ENCODE results near the gene EXOC2. TPM values are rescaled to one million over a fixed set of nuclear protein-coding genes. Genes with fewer than 3 reads are reported as not detected.

Gene EXOC2
- total RNA-seq, 1 experiment from 2014 or later: 45.7 TPM

DNA sequence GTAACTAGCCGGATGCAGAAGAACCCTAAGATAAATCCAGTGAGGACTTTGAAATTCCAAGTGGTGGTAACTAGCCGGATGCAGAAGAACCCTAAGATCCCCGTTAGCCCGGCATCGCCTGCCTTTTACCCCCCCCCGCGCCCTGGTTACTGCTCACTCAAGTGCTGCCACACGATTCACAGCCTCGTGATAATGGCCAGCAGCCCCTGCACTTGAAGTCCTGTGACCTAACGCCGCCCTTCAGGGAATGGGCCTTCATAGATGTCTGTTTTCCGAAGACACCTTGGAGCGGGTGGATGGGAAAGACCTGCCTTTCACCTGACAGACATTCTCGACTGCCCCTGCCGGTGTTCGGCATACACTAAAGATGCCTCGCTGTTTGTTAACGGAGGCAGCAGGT is 163.9 kb downstream of the EXOC2 start (continued):
- TF ChIP-seq, protein P1, sequence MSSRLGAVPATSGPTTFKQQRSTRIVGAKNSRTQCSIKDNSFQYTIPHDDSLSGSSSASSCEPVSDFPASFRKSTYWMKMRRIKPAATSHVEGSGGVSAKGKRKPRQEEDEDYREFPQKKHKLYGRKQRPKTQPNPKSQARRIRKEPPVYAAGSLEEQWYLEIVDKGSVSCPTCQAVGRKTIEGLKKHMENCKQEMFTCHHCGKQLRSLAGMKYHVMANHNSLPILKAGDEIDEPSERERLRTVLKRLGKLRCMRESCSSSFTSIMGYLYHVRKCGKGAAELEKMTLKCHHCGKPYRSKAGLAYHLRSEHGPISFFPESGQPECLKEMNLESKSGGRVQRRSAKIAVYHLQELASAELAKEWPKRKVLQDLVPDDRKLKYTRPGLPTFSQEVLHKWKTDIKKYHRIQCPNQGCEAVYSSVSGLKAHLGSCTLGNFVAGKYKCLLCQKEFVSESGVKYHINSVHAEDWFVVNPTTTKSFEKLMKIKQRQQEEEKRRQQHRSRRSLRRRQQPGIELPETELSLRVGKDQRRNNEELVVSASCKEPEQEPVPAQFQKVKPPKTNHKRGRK (CRISPR knock-in tag; IDR thresholded peaks at IDR 0.05; ENCODE audit: borderline replicate concordance): no peak
- TF ChIP-seq, protein P2, sequence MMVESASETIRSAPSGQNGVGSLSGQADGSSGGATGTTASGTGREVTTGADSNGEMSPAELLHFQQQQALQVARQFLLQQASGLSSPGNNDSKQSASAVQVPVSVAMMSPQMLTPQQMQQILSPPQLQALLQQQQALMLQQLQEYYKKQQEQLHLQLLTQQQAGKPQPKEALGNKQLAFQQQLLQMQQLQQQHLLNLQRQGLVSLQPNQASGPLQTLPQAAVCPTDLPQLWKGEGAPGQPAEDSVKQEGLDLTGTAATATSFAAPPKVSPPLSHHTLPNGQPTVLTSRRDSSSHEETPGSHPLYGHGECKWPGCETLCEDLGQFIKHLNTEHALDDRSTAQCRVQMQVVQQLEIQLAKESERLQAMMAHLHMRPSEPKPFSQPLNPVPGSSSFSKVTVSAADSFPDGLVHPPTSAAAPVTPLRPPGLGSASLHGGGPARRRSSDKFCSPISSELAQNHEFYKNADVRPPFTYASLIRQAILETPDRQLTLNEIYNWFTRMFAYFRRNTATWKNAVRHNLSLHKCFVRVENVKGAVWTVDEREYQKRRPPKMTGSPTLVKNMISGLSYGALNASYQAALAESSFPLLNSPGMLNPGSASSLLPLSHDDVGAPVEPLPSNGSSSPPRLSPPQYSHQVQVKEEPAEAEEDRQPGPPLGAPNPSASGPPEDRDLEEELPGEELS (CRISPR knock-in tag; IDR thresholded peaks at IDR 0.05): no peak
- TF ChIP-seq, protein P3, sequence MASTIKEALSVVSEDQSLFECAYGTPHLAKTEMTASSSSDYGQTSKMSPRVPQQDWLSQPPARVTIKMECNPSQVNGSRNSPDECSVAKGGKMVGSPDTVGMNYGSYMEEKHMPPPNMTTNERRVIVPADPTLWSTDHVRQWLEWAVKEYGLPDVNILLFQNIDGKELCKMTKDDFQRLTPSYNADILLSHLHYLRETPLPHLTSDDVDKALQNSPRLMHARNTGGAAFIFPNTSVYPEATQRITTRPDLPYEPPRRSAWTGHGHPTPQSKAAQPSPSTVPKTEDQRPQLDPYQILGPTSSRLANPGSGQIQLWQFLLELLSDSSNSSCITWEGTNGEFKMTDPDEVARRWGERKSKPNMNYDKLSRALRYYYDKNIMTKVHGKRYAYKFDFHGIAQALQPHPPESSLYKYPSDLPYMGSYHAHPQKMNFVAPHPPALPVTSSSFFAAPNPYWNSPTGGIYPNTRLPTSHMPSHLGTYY (CRISPR knock-in tag; IDR thresholded peaks at IDR 0.05): no peak
- TF ChIP-seq SP1 (CRISPR knock-in tag; conservative IDR thresholded peaks at IDR 0.05) (no peak), SMAD4 (CRISPR knock-in tag; IDR thresholded peaks at IDR 0.05) (no peak), HMGA2 (CRISPR knock-in tag; IDR thresholded peaks at IDR 0.05) (no peak), CREB1 (CRISPR knock-in tag; IDR thresholded peaks at IDR 0.05) (no peak), NFYB (CRISPR knock-in tag; conservative IDR thresholded peaks at IDR 0.05; ENCODE audit: low read depth) (no peak), OVOL2 (CRISPR knock-in tag; IDR thresholded peaks at IDR 0.05; ENCODE audit: borderline replicate concordance) (no peak)
- TF ChIP-seq, protein P4, sequence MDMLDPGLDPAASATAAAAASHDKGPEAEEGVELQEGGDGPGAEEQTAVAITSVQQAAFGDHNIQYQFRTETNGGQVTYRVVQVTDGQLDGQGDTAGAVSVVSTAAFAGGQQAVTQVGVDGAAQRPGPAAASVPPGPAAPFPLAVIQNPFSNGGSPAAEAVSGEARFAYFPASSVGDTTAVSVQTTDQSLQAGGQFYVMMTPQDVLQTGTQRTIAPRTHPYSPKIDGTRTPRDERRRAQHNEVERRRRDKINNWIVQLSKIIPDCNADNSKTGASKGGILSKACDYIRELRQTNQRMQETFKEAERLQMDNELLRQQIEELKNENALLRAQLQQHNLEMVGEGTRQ (CRISPR knock-in tag; IDR thresholded peaks at IDR 0.05): no peak
- TF ChIP-seq, protein P5, sequence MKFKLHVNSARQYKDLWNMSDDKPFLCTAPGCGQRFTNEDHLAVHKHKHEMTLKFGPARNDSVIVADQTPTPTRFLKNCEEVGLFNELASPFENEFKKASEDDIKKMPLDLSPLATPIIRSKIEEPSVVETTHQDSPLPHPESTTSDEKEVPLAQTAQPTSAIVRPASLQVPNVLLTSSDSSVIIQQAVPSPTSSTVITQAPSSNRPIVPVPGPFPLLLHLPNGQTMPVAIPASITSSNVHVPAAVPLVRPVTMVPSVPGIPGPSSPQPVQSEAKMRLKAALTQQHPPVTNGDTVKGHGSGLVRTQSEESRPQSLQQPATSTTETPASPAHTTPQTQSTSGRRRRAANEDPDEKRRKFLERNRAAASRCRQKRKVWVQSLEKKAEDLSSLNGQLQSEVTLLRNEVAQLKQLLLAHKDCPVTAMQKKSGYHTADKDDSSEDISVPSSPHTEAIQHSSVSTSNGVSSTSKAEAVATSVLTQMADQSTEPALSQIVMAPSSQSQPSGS (CRISPR knock-in tag; IDR thresholded peaks at IDR 0.05; ENCODE audit: borderline replicate concordance, low read depth): no peak
- TF ChIP-seq, protein P6, sequence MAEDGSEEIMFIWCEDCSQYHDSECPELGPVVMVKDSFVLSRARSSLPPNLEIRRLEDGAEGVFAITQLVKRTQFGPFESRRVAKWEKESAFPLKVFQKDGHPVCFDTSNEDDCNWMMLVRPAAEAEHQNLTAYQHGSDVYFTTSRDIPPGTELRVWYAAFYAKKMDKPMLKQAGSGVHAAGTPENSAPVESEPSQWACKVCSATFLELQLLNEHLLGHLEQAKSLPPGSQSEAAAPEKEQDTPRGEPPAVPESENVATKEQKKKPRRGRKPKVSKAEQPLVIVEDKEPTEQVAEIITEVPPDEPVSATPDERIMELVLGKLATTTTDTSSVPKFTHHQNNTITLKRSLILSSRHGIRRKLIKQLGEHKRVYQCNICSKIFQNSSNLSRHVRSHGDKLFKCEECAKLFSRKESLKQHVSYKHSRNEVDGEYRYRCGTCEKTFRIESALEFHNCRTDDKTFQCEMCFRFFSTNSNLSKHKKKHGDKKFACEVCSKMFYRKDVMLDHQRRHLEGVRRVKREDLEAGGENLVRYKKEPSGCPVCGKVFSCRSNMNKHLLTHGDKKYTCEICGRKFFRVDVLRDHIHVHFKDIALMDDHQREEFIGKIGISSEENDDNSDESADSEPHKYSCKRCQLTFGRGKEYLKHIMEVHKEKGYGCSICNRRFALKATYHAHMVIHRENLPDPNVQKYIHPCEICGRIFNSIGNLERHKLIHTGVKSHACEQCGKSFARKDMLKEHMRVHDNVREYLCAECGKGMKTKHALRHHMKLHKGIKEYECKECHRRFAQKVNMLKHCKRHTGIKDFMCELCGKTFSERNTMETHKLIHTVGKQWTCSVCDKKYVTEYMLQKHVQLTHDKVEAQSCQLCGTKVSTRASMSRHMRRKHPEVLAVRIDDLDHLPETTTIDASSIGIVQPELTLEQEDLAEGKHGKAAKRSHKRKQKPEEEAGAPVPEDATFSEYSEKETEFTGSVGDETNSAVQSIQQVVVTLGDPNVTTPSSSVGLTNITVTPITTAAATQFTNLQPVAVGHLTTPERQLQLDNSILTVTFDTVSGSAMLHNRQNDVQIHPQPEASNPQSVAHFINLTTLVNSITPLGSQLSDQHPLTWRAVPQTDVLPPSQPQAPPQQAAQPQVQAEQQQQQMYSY (CRISPR knock-in tag; IDR thresholded peaks at IDR 0.05): no peak

DNA sequence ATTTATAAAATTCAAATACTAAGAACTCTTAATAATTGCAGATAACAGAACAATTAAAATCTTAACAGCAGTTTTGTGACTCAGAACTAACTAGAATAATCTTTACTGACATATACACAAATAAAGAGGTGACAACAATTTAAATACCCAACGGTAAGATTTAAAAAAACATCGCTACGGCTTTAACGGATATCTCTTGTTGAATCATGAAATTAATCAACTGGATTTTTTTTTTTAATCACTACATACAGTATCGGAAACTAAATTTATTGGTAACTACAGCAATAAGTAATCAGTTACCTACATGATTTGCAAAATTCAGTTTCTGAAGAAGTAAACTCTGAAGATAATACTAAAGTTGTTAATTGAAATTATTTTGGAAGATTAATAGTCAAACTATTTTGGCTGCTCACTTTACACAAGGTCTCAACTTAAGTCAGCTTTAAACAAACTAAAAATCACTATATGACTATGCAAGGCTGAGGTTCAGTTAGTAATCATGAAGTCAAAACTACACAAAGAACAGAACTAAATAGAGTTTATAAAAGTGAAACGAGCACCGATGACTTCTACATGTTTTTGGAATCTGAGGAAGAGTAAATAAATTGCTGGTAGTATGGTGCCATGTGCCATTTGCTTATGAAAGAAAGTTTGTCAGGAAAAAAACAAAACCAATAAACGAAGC is 164.8 kb downstream of the EXOC2 start:
- no peak for TF ChIP-seq IRF2 (CRISPR knock-in tag; IDR thresholded peaks at IDR 0.05; ENCODE audit: borderline replicate concordance, low read depth)
- no peak for TF ChIP-seq NFATC4 (CRISPR knock-in tag; IDR thresholded peaks at IDR 0.05)
- no peak for TF ChIP-seq NFYB (CRISPR knock-in tag; conservative IDR thresholded peaks at IDR 0.05; ENCODE audit: low read depth)
- no peak for TF ChIP-seq KAT7 (CRISPR knock-in tag; IDR thresholded peaks at IDR 0.05; ENCODE audit: borderline replicate concordance)
- TF ChIP-seq NFE2L1 (CRISPR knock-in tag; IDR thresholded peaks at IDR 0.05): no peak
- no peak for TF ChIP-seq CREB1 (CRISPR knock-in tag; IDR thresholded peaks at IDR 0.05)
- TF ChIP-seq, protein P7, sequence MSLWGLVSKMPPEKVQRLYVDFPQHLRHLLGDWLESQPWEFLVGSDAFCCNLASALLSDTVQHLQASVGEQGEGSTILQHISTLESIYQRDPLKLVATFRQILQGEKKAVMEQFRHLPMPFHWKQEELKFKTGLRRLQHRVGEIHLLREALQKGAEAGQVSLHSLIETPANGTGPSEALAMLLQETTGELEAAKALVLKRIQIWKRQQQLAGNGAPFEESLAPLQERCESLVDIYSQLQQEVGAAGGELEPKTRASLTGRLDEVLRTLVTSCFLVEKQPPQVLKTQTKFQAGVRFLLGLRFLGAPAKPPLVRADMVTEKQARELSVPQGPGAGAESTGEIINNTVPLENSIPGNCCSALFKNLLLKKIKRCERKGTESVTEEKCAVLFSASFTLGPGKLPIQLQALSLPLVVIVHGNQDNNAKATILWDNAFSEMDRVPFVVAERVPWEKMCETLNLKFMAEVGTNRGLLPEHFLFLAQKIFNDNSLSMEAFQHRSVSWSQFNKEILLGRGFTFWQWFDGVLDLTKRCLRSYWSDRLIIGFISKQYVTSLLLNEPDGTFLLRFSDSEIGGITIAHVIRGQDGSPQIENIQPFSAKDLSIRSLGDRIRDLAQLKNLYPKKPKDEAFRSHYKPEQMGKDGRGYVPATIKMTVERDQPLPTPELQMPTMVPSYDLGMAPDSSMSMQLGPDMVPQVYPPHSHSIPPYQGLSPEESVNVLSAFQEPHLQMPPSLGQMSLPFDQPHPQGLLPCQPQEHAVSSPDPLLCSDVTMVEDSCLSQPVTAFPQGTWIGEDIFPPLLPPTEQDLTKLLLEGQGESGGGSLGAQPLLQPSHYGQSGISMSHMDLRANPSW (CRISPR knock-in tag; conservative IDR thresholded peaks at IDR 0.05; ENCODE audit: low read depth): no peak
- peaks cover 21% of the 10 kb centered on the region for H3K36me3 Mint-ChIP-seq
- H3K4me3 Mint-ChIP-seq: no peak overlapping the region
- H3K27ac Mint-ChIP-seq: no peak overlapping the region
- POLR2A ChIA-PET: no interaction called here
- DNase-seq (ENCODE audit: low spot score) (no peak), ATAC-seq (no peak)
- no peaks in the 10 kb centered on the region for H3K9me3 Mint-ChIP-seq
- CTCF ChIA-PET: no interaction called here
- H3K27me3 Mint-ChIP-seq (ENCODE audit: low read depth): no peaks in the 10 kb centered on the region
- no peaks in the 10 kb centered on the region for H3K4me1 Mint-ChIP-seq

Data from WTC11 (cell line).